K562 (cell line): Measurements from ENCODE around the gene ATE1. TPM values are rescaled to one million over a fixed set of nuclear protein-coding genes. Genes with fewer than 3 reads are reported as not detected.

ENCODE experiments used
- BRD9 ChIP-seq: fragments of 450-650 bp; IDR thresholded peaks from 2 replicates; pipeline ENCODE4 v1.6.1; 2018; ENCODE audit warnings: low read depth; ENCODE audit not compliant: partially characterized antibody
- CUX1 ChIP-seq: fragments of 200-800 bp; sonication (Bioruptor generic); IDR thresholded peaks from 2 replicates; pipeline ENCODE4 v1.6.1; 2016; ENCODE audit warnings: missing genetic modification characterization, missing compliant biosample characterization
- HEY1 ChIP-seq: fragments of 250-450 bp; sonication (Bioruptor Pico); IDR thresholded peaks from 2 replicates; pipeline ENCODE4 v1.5.0; 2020; ENCODE audit warnings: mild to moderate bottlenecking, moderate library complexity, borderline replicate concordance
- HMG20A ChIP-seq: fragments of 450-650 bp; formaldehyde crosslinking; conservative IDR thresholded peaks from 2 replicates; pipeline ENCODE4 v1.4.0; 2020; ENCODE audit warnings: mild to moderate bottlenecking, mixed read lengths
- HMG20B ChIP-seq: fragments of 250-450 bp; sonication (Bioruptor Pico); IDR thresholded peaks from 2 replicates; pipeline ENCODE4 v1.5.0; 2021; ENCODE audit warnings: mild to moderate bottlenecking
- KAT8 ChIP-seq: fragments of 450-650 bp; IDR thresholded peaks from 2 replicates; pipeline ENCODE4 v1.6.1; 2016; ENCODE audit warnings: low read depth, mild to moderate bottlenecking
- MEF2A ChIP-seq: IDR thresholded peaks from 2 replicates; pipeline ENCODE4 v1.6.1; 2011; ENCODE audit warnings: low read depth, mild to moderate bottlenecking, low read length, moderate library complexity; ENCODE audit not compliant: control insufficient read depth
- MEIS2 ChIP-seq: fragments of 450-650 bp; IDR thresholded peaks from 2 replicates; pipeline ENCODE4 v1.6.1; 2014; ENCODE audit warnings: mild to moderate bottlenecking; ENCODE audit not compliant: partially characterized antibody
- MTF1 ChIP-seq: fragments of 250-450 bp; sonication (Bioruptor Pico); IDR thresholded peaks from 2 replicates; pipeline ENCODE4 v1.9.0; 2021; ENCODE audit warnings: moderate library complexity, mild to moderate bottlenecking, inconsistent platforms, borderline replicate concordance
- PRPF4 ChIP-seq: fragments of 200-400 bp; formaldehyde crosslinking; IDR thresholded peaks from one replicate; pipeline ENCODE4 v1.6.1; 2017; ENCODE audit warnings: low read length, low read depth, mild to moderate bottlenecking; ENCODE audit not compliant: insufficient read depth, poor library complexity, severe bottlenecking
- PTRF ChIP-seq: fragments of 450-650 bp; IDR thresholded peaks from 2 replicates; pipeline ENCODE4 v1.6.1; 2016; ENCODE audit warnings: mild to moderate bottlenecking, missing genetic modification characterization, missing compliant biosample characterization
- RNF2 ChIP-seq: sonication (generic); IDR thresholded peaks from 2 replicates; pipeline ENCODE4 v1.6.1; 2016
- SAFB2 ChIP-seq: fragments of 200-400 bp; formaldehyde crosslinking; IDR thresholded peaks from 2 replicates; pipeline ENCODE4 v1.6.1; 2018; ENCODE audit warnings: borderline replicate concordance, low read length, low read depth, moderate library complexity; ENCODE audit not compliant: severe bottlenecking
- SAP30 ChIP-seq: fragments of 200-600 bp; sonication (generic); IDR thresholded peaks from 2 replicates; pipeline ENCODE4 v1.6.1; 2012; ENCODE audit warnings: borderline replicate concordance, low read depth, mild to moderate bottlenecking, moderate library complexity, low read length, control low read depth, inconsistent platforms; ENCODE audit not compliant: insufficient read depth, poor library complexity, severe bottlenecking
- SREBF1 ChIP-seq: fragments of 150-350 bp; IDR thresholded peaks from 2 replicates; pipeline ENCODE4 v1.6.1; 2014; ENCODE audit warnings: antibody characterized with exemption, low read depth, low read length, borderline replicate concordance
- TFAM ChIP-seq: fragments of 250-450 bp; sonication (Bioruptor Pico); conservative IDR thresholded peaks from 2 replicates; pipeline ENCODE4 v1.5.0; 2021; ENCODE audit warnings: mild to moderate bottlenecking, moderate library complexity
- ZNF398 ChIP-seq: fragments of 250-450 bp; sonication (Bioruptor Pico); IDR thresholded peaks from 2 replicates; pipeline ENCODE4 v1.8.0; 2021; ENCODE audit warnings: moderate library complexity, mild to moderate bottlenecking, inconsistent platforms
- ZNF695 ChIP-seq: fragments of 450-650 bp; formaldehyde crosslinking; IDR thresholded peaks from 2 replicates; pipeline ENCODE4 v1.4.0; 2020; ENCODE audit warnings: mild to moderate bottlenecking, moderate library complexity
- polyA plus RNA-seq, 8 experiments: library from polyadenylated mRNA; depleted of rRNA in 4 of 8; stranded (reverse) in 5 of 8; unstranded in 3 of 8; fragments of >200 nt; fragmentation: Nextera tagmentation in 2 of 8; fragmentation: Illumina TruSeq in 1 of 8; extraction: Ambion mirVana in 2 of 8; extraction: Trizol in 1 of 8; gene quantifications; 2 replicates each; pipeline versions ENCODE4 v1.2.1 to v1.2.3, GENCODE V29; 2011 to 2014; ENCODE audit warnings: inconsistent platforms in 1 of 8, missing spikeins in 1 of 8
- total RNA-seq, 7 experiments: library from RNA; depleted of rRNA in 6 of 7; stranded (reverse); fragments of >200 nt in 6 of 7; fragmentation: Illumina TruSeq in 2 of 7; extraction: Trizol in 2 of 7; gene quantifications; 2 replicates each; pipeline versions ENCODE4 v1.2.1 to v1.2.3, GENCODE V29; 2011 to 2021; ENCODE audit warnings: low replicate concordance in 1 of 7

ATE1 gene
- total and polyA plus RNA-seq, 9 of the 15 experiments (the other 6 are each of a cell fraction or from before 2014, with no cell fraction given) = 3.0 to 14.2 (median 8.8) TPM

GRCh38 chr10:121927841-121928527, at the start of gene ATE1 (continued):
- TF ChIP-seq HEY1 (CRISPR knock-in tag) = no peak
- no peak for TF ChIP-seq HMG20A (CRISPR knock-in tag)
- no peak for TF ChIP-seq RNF2
- no peak for TF ChIP-seq SREBF1
- no peak for TF ChIP-seq HMG20B (CRISPR knock-in tag)
- no peak for TF ChIP-seq TFAM (CRISPR knock-in tag)
- TF ChIP-seq PRPF4 = no peak
- TF ChIP-seq BRD9 = no peak
- TF ChIP-seq CUX1 (CRISPR knock-in tag) = no peak
- no peak for TF ChIP-seq SAFB2
- no peak for TF ChIP-seq MEF2A
- no peak for TF ChIP-seq KAT8
- TF ChIP-seq SAP30 = no peak
- TF ChIP-seq ZNF398 (CRISPR knock-in tag) = no peak
- no peak for TF ChIP-seq MEIS2
- no peak for TF ChIP-seq MTF1 (CRISPR knock-in tag)
- TF ChIP-seq PTRF (tag) = no peak
- no peak for TF ChIP-seq ZNF695 (CRISPR knock-in tag)
